ENCODE results near the gene SFXN5. TPM values are rescaled to one million over a fixed set of nuclear protein-coding genes. Genes with fewer than 3 reads are reported as not detected.

SFXN5 gene
- total RNA-seq, 1 experiment from 2014 or later = 25.9 TPM

- TF ChIP-seq CREB1 (CRISPR knock-in tag; IDR thresholded peaks at IDR 0.05) = no peak
- TF ChIP-seq ELF4 (CRISPR knock-in tag; IDR thresholded peaks at IDR 0.05; ENCODE audit: low read depth) = no peak
- TF ChIP-seq IRF2 (CRISPR knock-in tag; IDR thresholded peaks at IDR 0.05; ENCODE audit: borderline replicate concordance, low read depth) = no peak
- no peak for TF ChIP-seq ZNF317 (CRISPR knock-in tag; IDR thresholded peaks at IDR 0.05; ENCODE audit: borderline replicate concordance, low read depth)
- no peak for TF ChIP-seq CDX4 (CRISPR knock-in tag; IDR thresholded peaks at IDR 0.05; ENCODE audit: borderline replicate concordance)
- no peak for TF ChIP-seq MLX (CRISPR knock-in tag; IDR thresholded peaks at IDR 0.05)
Measured at GRCh38 chr2:72958542-72959385, 112.7 kb downstream of the SFXN5 start (continued).

- no peaks in the 10 kb centered on the region for H3K9me3 Mint-ChIP-seq
Measured at GRCh38 chr2:72956936-72957335, 114.6 kb downstream of the SFXN5 start.

More at GRCh38 chr2:72956936-72957335, 114.6 kb downstream of the SFXN5 start:
- CTCF ChIA-PET = interaction anchor here (1.1 to 1.8 kb wide), 4 partner anchors 17 to 69 kb away, joined by 3 to 6 read pairs (median 4); no protein-coding TSS in a partner anchor
- no peak overlapping the region for H3K27ac Mint-ChIP-seq
- H3K27me3 Mint-ChIP-seq (ENCODE audit: low read depth) = no peaks in the 10 kb centered on the region; the same call in 1 of the 2 replicates
- no peak overlapping the region for H3K4me3 Mint-ChIP-seq
- ATAC-seq (no peak), DNase-seq (ENCODE audit: low spot score) (no peak)
- H3K4me1 Mint-ChIP-seq = peaks cover 44% of the 10 kb centered on the region
- peaks cover 8% of the 10 kb centered on the region for H3K36me3 Mint-ChIP-seq
- POLR2A ChIA-PET = no interaction called here
- TF ChIP-seq MAX (CRISPR knock-in tag; IDR thresholded peaks at IDR 0.05) = no peak
- TF ChIP-seq SOX15 (CRISPR knock-in tag; IDR thresholded peaks at IDR 0.05) = no peak
- no peak for TF ChIP-seq ZNF425 (CRISPR knock-in tag; conservative IDR thresholded peaks at IDR 0.05)
- no peak for TF ChIP-seq NR1H2 (CRISPR knock-in tag; IDR thresholded peaks at IDR 0.05)
- TF ChIP-seq PRRX2 (CRISPR knock-in tag; IDR thresholded peaks at IDR 0.05) = no peak
- no peak for TF ChIP-seq SMAD4 (CRISPR knock-in tag; IDR thresholded peaks at IDR 0.05)
- no peak for TF ChIP-seq ATF1 (CRISPR knock-in tag; IDR thresholded peaks at IDR 0.05)
- TF ChIP-seq ZNF219 (CRISPR knock-in tag; IDR thresholded peaks at IDR 0.05; ENCODE audit: borderline replicate concordance) = no peak
- no peak for TF ChIP-seq JAZF1 (CRISPR knock-in tag; IDR thresholded peaks at IDR 0.05)
- TF ChIP-seq CREM (CRISPR knock-in tag; IDR thresholded peaks at IDR 0.05) = no peak
- no peak for TF ChIP-seq E2F1 (CRISPR knock-in tag; IDR thresholded peaks at IDR 0.05)
- TF ChIP-seq ZNF281 (CRISPR knock-in tag; IDR thresholded peaks at IDR 0.05) = no peak
- TF ChIP-seq MLX (CRISPR knock-in tag; IDR thresholded peaks at IDR 0.05) = no peak
